Kidney (tissue), 14 donors: ENCODE measurements around the gene PPFIA2. TPM values are rescaled to one million over a fixed set of nuclear protein-coding genes. Genes with fewer than 3 reads are reported as not detected.

Experiments
- DNase-seq, 5 donors: peaks; one replicate each; pipeline ENCODE4 v3.0.0-alpha.2; 2013 to 2020
- FAIRE-seq: peaks from 2 replicates; lab custom pipeline; 2012; peaks lifted over from hg19 to GRCh38; lab: Jason Lieb, UNC
- H3K27ac ChIP-seq, 2 donors: one replicate each; pipeline ENCODE4 v1.7.0; 2013; ENCODE audit warnings: low read depth in 2 of 2, low read length in 2 of 2, inconsistent platforms in 1 of 2
- H3K27me3 ChIP-seq: one replicate; pipeline ENCODE4 v1.7.1; 2013; ENCODE audit warnings: low read length, inconsistent platforms; ENCODE audit not compliant: control insufficient read depth, insufficient read depth
- H3K36me3 ChIP-seq, 3 donors: one replicate each; pipeline versions ENCODE4 v1.7.0 to v1.7.1; 2013; ENCODE audit warnings: low read length in 3 of 3, control low read depth in 1 of 3, inconsistent platforms in 1 of 3; ENCODE audit not compliant: insufficient read depth in 3 of 3, control insufficient read depth in 2 of 3
- H3K4me1 ChIP-seq, 3 donors: one replicate each; pipeline versions ENCODE4 v1.7.0 to v1.7.1; 2013; ENCODE audit warnings: low read length in 3 of 3, inconsistent platforms in 1 of 3, low read depth in 1 of 3; ENCODE audit not compliant: control insufficient read depth in 2 of 3, insufficient read depth in 2 of 3
- H3K4me3 ChIP-seq, 3 donors: one replicate each; pipeline versions ENCODE4 v1.7.0 to v1.8.1; 2013; ENCODE audit warnings: low read length in 3 of 3, control low read depth in 1 of 3, inconsistent platforms in 1 of 3
- H3K9ac ChIP-seq, 3 donors: one replicate each; pipeline versions ENCODE4 v1.7.0 to v1.7.1; 2013; ENCODE audit warnings: low read length in 3 of 3, control low read depth in 1 of 3, inconsistent platforms in 1 of 3
- H3K9me3 ChIP-seq, 3 donors: one replicate each; pipeline versions ENCODE4 v1.7.0 to v1.7.1; 2013; ENCODE audit warnings: low read length in 3 of 3, control low read depth in 1 of 3, inconsistent platforms in 1 of 3; ENCODE audit not compliant: control insufficient read depth in 2 of 3, insufficient read depth in 1 of 3
- CTCF ChIP-seq: IDR thresholded peaks from 3 replicates; pipeline ENCODE4 v1.5.1; 2012; ENCODE audit warnings: mild to moderate bottlenecking, moderate library complexity, borderline replicate concordance; ENCODE audit not compliant: insufficient read depth; ENCODE audit errors: extremely low read depth
- intact Hi-C: fragments of 100-400 bp; cut with DNase I; formaldehyde crosslinking; loops from one replicate; pipeline ENCODE4 v1.11.1; 2022
- polyA plus RNA-seq: library from polyadenylated mRNA; stranded (reverse); fragments of 350-450 nt; fragmentation: Illumina TruSeq; extraction: RNeasy Lipid Tissue Mini Kit (QIAGEN cat#74804); gene quantifications from one replicate; pipeline ENCODE4 v1.2.3, GENCODE V29; 2014; ENCODE audit warnings: low read depth, low replicate concordance; ENCODE audit not compliant: insufficient read depth
- total RNA-seq: library from RNA; stranded (reverse); fragmentation: NEBNext Ultra II Directional; extraction: Animal tissue kit (Norgen Biotek cat#: 25700); gene quantifications from one replicate; pipeline ENCODE4 v1.2.1, GENCODE V29; 2021
- donor health status: control.
- donor health status: control.
- donor health status: control.
- donor health status: control.
- donor health status: control.
- donor health status: DM: yes; HTN: yes; CAD: no.
- donor health status: Normal renal cell carcinoma (clear cell type).

PPFIA2 gene
- total and polyA plus RNA-seq, 2 donors from 2014 or later, result 2.8 to 9.4 TPM

DNA sequence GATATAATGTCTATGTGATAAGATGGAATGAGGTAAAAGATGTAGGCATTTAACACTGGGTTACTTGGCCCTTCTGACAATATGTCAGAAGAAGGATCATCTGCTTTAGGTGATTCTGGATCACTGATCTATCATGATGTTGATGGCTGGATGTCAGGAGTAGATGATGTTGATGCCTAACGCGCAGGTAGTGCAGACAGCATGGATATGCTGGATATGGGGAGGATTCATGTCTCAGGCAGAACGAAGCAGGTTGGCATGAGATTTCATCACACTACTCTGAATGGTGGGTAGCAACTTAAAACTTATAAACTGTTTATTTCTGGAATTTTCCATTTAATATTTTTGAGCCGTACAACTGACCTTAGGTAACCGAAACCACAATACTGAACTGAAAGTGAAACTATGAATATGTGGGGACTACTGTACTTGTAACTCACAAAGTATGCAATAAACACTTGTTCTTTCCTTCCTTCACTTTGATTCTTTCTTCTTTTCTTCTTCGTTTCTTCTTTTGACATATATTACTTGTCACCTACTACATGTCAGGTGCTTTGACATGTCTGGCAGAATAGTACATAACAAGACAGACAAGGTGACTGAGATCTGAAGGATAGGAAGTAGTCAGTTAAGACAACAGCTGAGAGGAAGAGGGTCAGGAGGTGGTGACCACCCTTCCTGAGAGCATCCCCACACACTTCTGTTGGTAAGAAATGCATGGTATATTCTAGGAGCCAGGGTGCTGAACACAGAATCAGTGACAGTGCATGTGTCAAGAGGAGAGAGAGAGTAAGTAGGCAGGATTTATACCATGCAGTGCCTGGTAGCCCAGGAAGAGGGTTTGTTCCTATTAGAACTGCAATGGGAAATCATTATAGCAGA, 238.8 kb downstream of the PPFIA2 start:
- intact Hi-C loops, result no loop called here
- FAIRE-seq, result no peak
- DNase-seq, result no peak

GRCh38 chr12:81518638-81519037, 240.5 kb downstream of the PPFIA2 start:
- Histone ChIP-seq H3K36me3 (no peaks in the 10 kb centered on the region), H3K9me3 (no peaks in the 10 kb centered on the region), H3K9ac (no peak overlapping the region), H3K4me3 (no peak overlapping the region), H3K27ac (no peak overlapping the region), H3K4me1 (no peaks in the 10 kb centered on the region), H3K27me3 (no peaks in the 10 kb centered on the region)
- FAIRE-seq, result no peak
- intact Hi-C loops, result no loop called here
- TF ChIP-seq CTCF, result no peak
- no peak for DNase-seq

More for the DNA sequence above, 238.8 kb downstream of the PPFIA2 start:
- H3K4me3 ChIP-seq, result peak overlapping the region in 1 of 3 donors; percentile 8
- H3K9ac ChIP-seq, result no peak overlapping the region
- H3K27me3 ChIP-seq, result no peaks in the 10 kb centered on the region
- H3K9me3 ChIP-seq, result no peaks in the 10 kb centered on the region
- H3K4me1 ChIP-seq, result no peaks in the 10 kb centered on the region
- no peak for TF ChIP-seq CTCF
- no peak overlapping the region for H3K27ac ChIP-seq
- H3K36me3 ChIP-seq, result no peaks in the 10 kb centered on the region

- no peak for FAIRE-seq
- intact Hi-C loops, result no loop called here
- no peaks in the 10 kb centered on the region for H3K36me3 ChIP-seq
Observed at GRCh38 chr12:81517296-81517695, 241.9 kb downstream of the PPFIA2 start.

More at GRCh38 chr12:81517296-81517695, 241.9 kb downstream of the PPFIA2 start:
- no peak overlapping the region for H3K9ac ChIP-seq
- H3K9me3 ChIP-seq, result no peaks in the 10 kb centered on the region
- H3K4me1 ChIP-seq, result no peaks in the 10 kb centered on the region
- no peak overlapping the region for H3K4me3 ChIP-seq
- TF ChIP-seq CTCF, result no peak
- H3K27ac ChIP-seq, result no peak overlapping the region
- DNase-seq, result no peak
- H3K27me3 ChIP-seq, result no peaks in the 10 kb centered on the region
